Suprapubic skin (tissue), 4 donors: Measurements from ENCODE around the gene GDA. TPM values are rescaled to one million over a fixed set of nuclear protein-coding genes. Genes with fewer than 3 reads are reported as not detected.

Experiments
- DNase-seq, 2 donors: peaks; one replicate each; pipeline ENCODE4 v3.0.0-alpha.2; 2019; ENCODE audit warnings: low spot score in 2 of 2
- H3K27ac ChIP-seq: fragments of 200-600 bp; sonication (generic); one replicate; pipeline ENCODE4 v1.5.1; 2019
- H3K27me3 ChIP-seq: fragments of 200-600 bp; sonication (generic); one replicate; pipeline ENCODE4 v1.5.1; 2019
- H3K36me3 ChIP-seq: fragments of 200-600 bp; sonication (generic); one replicate; pipeline ENCODE4 v1.5.1; 2019
- H3K4me1 ChIP-seq: fragments of 200-600 bp; sonication (generic); one replicate; pipeline ENCODE4 v1.5.1; 2019
- H3K4me3 ChIP-seq: fragments of 200-600 bp; sonication (generic); one replicate; pipeline ENCODE4 v1.5.1; 2019; ENCODE audit warnings: mild to moderate bottlenecking
- H3K9me3 ChIP-seq: fragments of 200-600 bp; sonication (generic); one replicate; pipeline ENCODE4 v1.5.1; 2019
- CTCF ChIP-seq, 2 donors: fragments of 200-600 bp in 1 of 2; fragments of 450-650 bp in 1 of 2; sonication (generic) in 1 of 2; IDR thresholded peaks; one replicate each; pipeline ENCODE4 v1.5.1; 2016 to 2019; ENCODE audit warnings: antibody characterized with exemption in 2 of 2, mild to moderate bottlenecking in 1 of 2, moderate library complexity in 1 of 2
- EP300 ChIP-seq: sonication (generic); formaldehyde crosslinking; IDR thresholded peaks from one replicate; pipeline ENCODE4 v1.6.1; 2017; ENCODE audit warnings: antibody characterized with exemption
- POLR2A ChIP-seq, 2 donors: fragments of 450-650 bp; IDR thresholded peaks; one replicate each; pipeline ENCODE4 v1.6.1; 2017; ENCODE audit warnings: antibody characterized with exemption in 2 of 2, mild to moderate bottlenecking in 2 of 2, moderate library complexity in 2 of 2
- POLR2AphosphoS5 ChIP-seq, 3 donors: sonication (generic); formaldehyde crosslinking; IDR thresholded peaks; one replicate each; pipeline ENCODE4 v1.6.1; 2017; ENCODE audit warnings: antibody characterized with exemption in 3 of 3
- WGBS: methylation state at CpG from one replicate; pipeline ENCODE4 v1.1.5; 2018; 5-methylcytosine and 5-hydroxymethylcytosine counted together
- total RNA-seq, 4 donors: library from RNA; depleted of rRNA; stranded (reverse); fragments of >200 nt; gene quantifications; one replicate each; pipeline ENCODE4 v1.1.0, GENCODE V29; 2016

GDA gene
- total RNA-seq, 4 donors from 2014 or later, result 0.16 to 2.6 (median 1.6) TPM

DNA sequence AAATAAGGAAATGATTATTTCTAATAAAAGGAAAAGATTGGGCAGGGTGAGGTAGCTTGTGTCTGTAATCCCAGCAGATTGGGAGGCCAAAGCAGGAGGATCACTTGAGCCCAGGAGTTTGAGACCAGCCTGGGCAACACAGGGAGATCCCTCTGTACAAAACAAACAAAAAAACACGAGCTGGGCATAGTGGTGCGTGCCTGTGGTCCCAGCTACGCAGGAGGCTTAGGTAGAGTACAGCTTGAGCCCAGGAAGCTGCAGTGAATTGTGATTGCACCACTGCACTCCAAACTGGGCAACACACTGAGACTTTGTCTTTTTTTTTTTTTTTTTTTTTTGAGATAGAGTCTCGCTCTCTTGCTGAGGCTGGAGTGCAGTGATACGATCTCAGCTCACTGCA is 18.8 kb downstream of the GDA start:
- TF ChIP-seq CTCF (IDR thresholded peaks at IDR 0.05) (no peak), EP300 (no peak), POLR2AphosphoS5 (IDR thresholded peaks at IDR 0.05) (no peak), POLR2A (IDR thresholded peaks at IDR 0.05) (no peak)
- Histone ChIP-seq H3K27me3 (no peaks in the 10 kb centered on the region), H3K4me1 (no peaks in the 10 kb centered on the region), H3K36me3 (no peaks in the 10 kb centered on the region), H3K9me3 (no peaks in the 10 kb centered on the region), H3K4me3 (no peak overlapping the region), H3K27ac (no peak overlapping the region)
- 79% methylated on average over 5 of the region's 5 CpGs for WGBS
- DNase-seq, result no peak

GRCh38 chr9:72169178-72169577 is 19.9 kb downstream of the GDA start:
- Histone ChIP-seq H3K27me3 (no peaks in the 10 kb centered on the region), H3K4me3 (no peak overlapping the region), H3K4me1 (no peaks in the 10 kb centered on the region), H3K36me3 (no peaks in the 10 kb centered on the region), H3K27ac (no peak overlapping the region), H3K9me3 (no peaks in the 10 kb centered on the region)
- TF ChIP-seq CTCF (IDR thresholded peaks at IDR 0.05), result no peak
- no peak for TF ChIP-seq POLR2A (IDR thresholded peaks at IDR 0.05)
- no peak for TF ChIP-seq POLR2AphosphoS5 (IDR thresholded peaks at IDR 0.05)
- TF ChIP-seq EP300, result no peak
- no peak for DNase-seq

- no peak overlapping the region for H3K27ac ChIP-seq
- H3K27me3 ChIP-seq, result no peaks in the 10 kb centered on the region
- no peak for DNase-seq
- H3K9me3 ChIP-seq, result no peaks in the 10 kb centered on the region
- no peaks in the 10 kb centered on the region for H3K4me1 ChIP-seq
- no peaks in the 10 kb centered on the region for H3K36me3 ChIP-seq
- no peak for TF ChIP-seq POLR2AphosphoS5 (IDR thresholded peaks at IDR 0.05)
- no peak for TF ChIP-seq CTCF (IDR thresholded peaks at IDR 0.05)
- TF ChIP-seq EP300, result no peak
- TF ChIP-seq POLR2A (IDR thresholded peaks at IDR 0.05), result no peak
- H3K4me3 ChIP-seq, result no peak overlapping the region
- 84% methylated on average over 4 of the region's 4 CpGs for WGBS
Observed at GRCh38 chr9:72173080-72173479, 23.8 kb downstream of the GDA start.

DNA sequence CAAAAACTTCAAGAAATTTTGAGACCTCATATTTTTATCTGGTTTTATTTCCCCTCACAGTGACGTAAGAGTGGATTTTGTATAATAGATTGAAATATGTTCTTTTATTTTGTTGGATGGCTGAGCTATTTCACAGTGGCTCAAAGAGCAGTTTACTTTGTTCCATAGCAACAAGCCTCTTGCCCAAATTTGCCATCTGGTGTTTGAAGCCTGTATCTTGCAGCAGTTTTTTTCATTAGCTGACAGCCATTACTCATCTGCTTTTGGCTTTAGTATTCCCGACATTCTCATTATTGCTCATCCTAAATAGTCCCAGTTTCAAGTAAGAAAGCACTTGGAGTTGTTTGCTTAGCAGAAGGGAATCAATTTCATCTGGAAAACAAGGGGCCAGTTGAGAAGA is 36.3 kb downstream of the GDA start:
- Histone ChIP-seq H3K27ac (no peak overlapping the region), H3K36me3 (no peaks in the 10 kb centered on the region), H3K9me3 (no peaks in the 10 kb centered on the region), H3K4me3 (no peak overlapping the region), H3K27me3 (no peaks in the 10 kb centered on the region), H3K4me1 (no peaks in the 10 kb centered on the region)
- 44% methylated on average over 2 of the region's 2 CpGs for WGBS
- no peak for TF ChIP-seq EP300
- TF ChIP-seq CTCF (IDR thresholded peaks at IDR 0.05), result no peak
- TF ChIP-seq POLR2A (IDR thresholded peaks at IDR 0.05), result no peak
- no peak for TF ChIP-seq POLR2AphosphoS5 (IDR thresholded peaks at IDR 0.05)
- DNase-seq, result no peak

GRCh38 chr9:72187121-72187695 is 38.0 kb downstream of the GDA start:
- Histone ChIP-seq H3K36me3 (no peaks in the 10 kb centered on the region), H3K4me1 (no peaks in the 10 kb centered on the region), H3K9me3 (no peaks in the 10 kb centered on the region), H3K27me3 (no peaks in the 10 kb centered on the region), H3K4me3 (no peak overlapping the region), H3K27ac (no peak overlapping the region)
- WGBS, result 52% methylated on average over 3 of the region's 3 CpGs
- DNase-seq, result no peak
- TF ChIP-seq POLR2A (IDR thresholded peaks at IDR 0.05) (no peak), EP300 (no peak), POLR2AphosphoS5 (IDR thresholded peaks at IDR 0.05) (no peak), CTCF (IDR thresholded peaks at IDR 0.05) (no peak)
